Activated T-helper 1 cell treated with anti-CD3 and anti-CD28 coated beads, Interleukin-12 subunit alpha, Interleukin-12 subunit beta, Interleukin-2, Interleukin-4 antibody, amounts not matched to agents 30 ng/mL and 10 ng/mL and 1 ng/mL, durations not matched to agents 14 hours and 24 hours and 36 hours (primary cell): Measurements from ENCODE around the gene DISC1. TPM values are rescaled to one million over a fixed set of nuclear protein-coding genes. Genes with fewer than 3 reads are reported as not detected.

ENCODE experiments used
- DNase-seq: peaks from one replicate; pipeline ENCODE4 v3.0.0; 2021; ENCODE audit warnings: low spot score
- H3K27ac Mint-ChIP-seq: one replicate; pipeline ENCODE4 v1.8.0; 2021; ENCODE audit warnings: mild to moderate bottlenecking, mixed read lengths
- H3K27me3 Mint-ChIP-seq: one replicate; pipeline ENCODE4 v1.8.0; 2022; ENCODE audit warnings: mild to moderate bottlenecking, moderate library complexity, mixed read lengths; ENCODE audit not compliant: insufficient read depth
- H3K36me3 Mint-ChIP-seq: one replicate; pipeline ENCODE4 v1.8.0; 2021; ENCODE audit warnings: low read depth, mixed read lengths
- H3K4me1 Mint-ChIP-seq: one replicate; pipeline ENCODE4 v1.8.0; 2021; ENCODE audit warnings: low read depth, mixed read lengths
- H3K4me3 Mint-ChIP-seq: one replicate; pipeline ENCODE4 v1.8.0; 2021; ENCODE audit warnings: mild to moderate bottlenecking, moderate library complexity, mixed read lengths
- H3K9me3 Mint-ChIP-seq: one replicate; pipeline ENCODE4 v1.8.0; 2021; ENCODE audit warnings: mixed read lengths
- intact Hi-C: fragments of 100-400 bp; cut with micrococcal nuclease; formaldehyde crosslinking; loops from one replicate; pipeline ENCODE4 v1.15.1; 2024
- total RNA-seq: library from RNA; stranded (reverse); gene quantifications from 2 replicates; pipeline ENCODE4 v1.2.3, GENCODE V29; 2022

Gene DISC1
- total RNA-seq, 1 donor from 2014 or later = 3.3 TPM

DNA sequence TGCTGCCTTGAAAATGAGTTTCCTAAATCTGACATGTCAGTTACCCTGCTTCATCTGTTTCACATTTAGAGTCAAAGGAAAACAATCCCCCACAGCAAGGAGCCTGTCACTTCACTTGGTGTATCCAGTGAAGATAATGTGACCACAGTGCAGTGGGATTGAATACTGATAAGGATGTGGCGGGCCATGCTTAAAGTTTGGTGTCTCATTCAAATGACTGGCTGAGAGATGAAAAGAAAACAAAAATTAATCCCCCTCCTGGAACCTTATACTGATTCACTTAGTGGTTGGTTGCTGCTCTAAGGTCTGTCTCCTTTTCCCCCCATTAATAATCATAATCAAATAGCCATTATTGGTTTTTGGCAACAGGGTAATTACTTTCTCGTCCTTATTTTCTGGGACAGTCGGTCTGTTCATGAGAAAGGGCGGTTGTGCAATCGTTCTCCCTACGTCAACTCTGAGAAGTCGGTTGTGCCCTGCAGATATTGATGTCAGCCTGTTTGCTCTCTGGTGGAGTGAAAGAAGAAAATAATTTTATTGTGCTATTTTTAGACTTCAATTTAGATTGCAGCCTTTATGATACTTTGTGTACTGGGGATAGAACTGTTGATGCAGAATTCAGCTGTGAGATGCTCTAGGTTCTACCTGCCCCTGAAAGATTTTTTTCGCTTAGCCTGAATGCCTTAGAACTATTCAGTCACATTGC, 360.2 kb downstream of the DISC1 start:
- no peak overlapping the region for H3K27ac Mint-ChIP-seq
- no peaks in the 10 kb centered on the region for H3K9me3 Mint-ChIP-seq
- no peaks in the 10 kb centered on the region for H3K4me1 Mint-ChIP-seq
- H3K27me3 Mint-ChIP-seq = peaks cover 3% of the 10 kb centered on the region
- no peak overlapping the region for H3K4me3 Mint-ChIP-seq
- H3K36me3 Mint-ChIP-seq = no peaks in the 10 kb centered on the region
- DNase-seq = no peak
- intact Hi-C loops = no loop called here

GRCh38 chr1:231990388-231990787, 363.8 kb downstream of the DISC1 start:
- Mint-ChIP-seq H3K4me1 (no peaks in the 10 kb centered on the region), H3K36me3 (no peaks in the 10 kb centered on the region), H3K27ac (no peak overlapping the region), H3K27me3 (peaks cover 3% of the 10 kb centered on the region), H3K4me3 (no peak overlapping the region), H3K9me3 (no peaks in the 10 kb centered on the region)
- DNase-seq = no peak
- intact Hi-C loops = no loop called here

- Mint-ChIP-seq H3K4me3 (no peak overlapping the region), H3K36me3 (no peaks in the 10 kb centered on the region), H3K27me3 (peaks cover 3% of the 10 kb centered on the region), H3K27ac (no peak overlapping the region), H3K9me3 (no peaks in the 10 kb centered on the region), H3K4me1 (no peaks in the 10 kb centered on the region)
- intact Hi-C loops = no loop called here
- no peak for DNase-seq
Measured at GRCh38 chr1:231991231-231991630, 364.6 kb downstream of the DISC1 start.

GRCh38 chr1:231993968-231994455, 367.4 kb downstream of the DISC1 start:
- H3K36me3 Mint-ChIP-seq = no peaks in the 10 kb centered on the region
- no peak overlapping the region for H3K27ac Mint-ChIP-seq
- H3K4me1 Mint-ChIP-seq = no peaks in the 10 kb centered on the region
- intact Hi-C loops = no loop called here
- no peak overlapping the region for H3K4me3 Mint-ChIP-seq
- H3K9me3 Mint-ChIP-seq = no peaks in the 10 kb centered on the region
- no peak for DNase-seq
- H3K27me3 Mint-ChIP-seq = peaks cover 6% of the 10 kb centered on the region

GRCh38 chr1:231998791-231999190, 372.2 kb downstream of the DISC1 start:
- intact Hi-C loops = no loop called here
- Mint-ChIP-seq H3K27ac (no peak overlapping the region), H3K36me3 (no peaks in the 10 kb centered on the region), H3K4me3 (no peak overlapping the region), H3K27me3 (peaks cover 21% of the 10 kb centered on the region), H3K4me1 (no peaks in the 10 kb centered on the region), H3K9me3 (no peaks in the 10 kb centered on the region)
- no peak for DNase-seq

DNA sequence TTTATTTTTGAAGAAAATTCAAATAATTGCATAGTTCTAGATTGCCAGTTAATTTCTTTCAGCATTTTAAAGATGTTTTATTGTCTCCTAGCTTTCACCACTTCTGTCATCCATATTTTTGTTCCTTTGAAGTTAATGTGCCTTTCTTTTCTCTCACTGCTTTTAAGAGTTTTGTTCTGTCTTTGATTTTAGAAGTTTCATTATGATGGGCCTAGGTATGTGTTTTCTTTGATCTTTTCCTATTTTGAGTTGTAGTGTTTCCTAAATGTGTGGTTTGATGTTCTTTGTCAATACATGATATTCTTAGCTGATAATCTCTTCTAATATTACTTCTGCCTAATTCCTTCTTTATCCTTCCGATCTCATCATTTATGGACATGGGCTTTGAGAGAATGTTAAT, 378.7 kb downstream of the DISC1 start:
- H3K4me3 Mint-ChIP-seq = no peak overlapping the region
- H3K4me1 Mint-ChIP-seq = no peaks in the 10 kb centered on the region
- no peaks in the 10 kb centered on the region for H3K36me3 Mint-ChIP-seq
- intact Hi-C loops = no loop called here
- H3K27ac Mint-ChIP-seq = no peak overlapping the region
- DNase-seq = no peak
- H3K27me3 Mint-ChIP-seq = peaks cover 9% of the 10 kb centered on the region
- H3K9me3 Mint-ChIP-seq = no peaks in the 10 kb centered on the region

DNA sequence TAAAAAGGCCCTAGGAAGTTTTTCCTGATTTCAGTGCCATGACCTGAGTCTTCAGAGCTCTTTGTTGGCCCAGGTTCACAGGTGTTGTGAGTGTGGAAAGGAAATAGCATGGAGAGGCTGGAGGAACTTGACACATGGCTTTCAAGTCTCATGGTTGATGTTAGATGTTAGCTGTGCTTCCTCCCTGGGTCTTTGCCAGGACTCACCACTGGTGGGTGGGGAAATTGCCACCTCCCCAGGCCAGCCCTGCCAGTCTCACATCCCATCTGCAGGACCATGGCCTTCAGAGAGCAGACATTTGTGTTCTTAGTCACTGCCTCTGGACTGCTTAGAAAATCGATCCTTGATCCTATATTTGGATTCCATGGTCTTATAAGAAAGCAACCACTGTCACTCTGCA, 383.2 kb downstream of the DISC1 start:
- Mint-ChIP-seq H3K4me3 (no peak overlapping the region), H3K27me3 (no peaks in the 10 kb centered on the region), H3K4me1 (no peaks in the 10 kb centered on the region), H3K36me3 (no peaks in the 10 kb centered on the region), H3K27ac (no peak overlapping the region), H3K9me3 (no peaks in the 10 kb centered on the region)
- intact Hi-C loops = no loop called here
- no peak for DNase-seq

GRCh38 chr1:232011961-232012360, 385.4 kb downstream of the DISC1 start:
- no peak overlapping the region for H3K4me3 Mint-ChIP-seq
- no peaks in the 10 kb centered on the region for H3K36me3 Mint-ChIP-seq
- H3K27ac Mint-ChIP-seq = no peak overlapping the region
- intact Hi-C loops = no loop called here
- H3K9me3 Mint-ChIP-seq = no peaks in the 10 kb centered on the region
- H3K4me1 Mint-ChIP-seq = no peaks in the 10 kb centered on the region
- no peak for DNase-seq
- no peaks in the 10 kb centered on the region for H3K27me3 Mint-ChIP-seq

DNA sequence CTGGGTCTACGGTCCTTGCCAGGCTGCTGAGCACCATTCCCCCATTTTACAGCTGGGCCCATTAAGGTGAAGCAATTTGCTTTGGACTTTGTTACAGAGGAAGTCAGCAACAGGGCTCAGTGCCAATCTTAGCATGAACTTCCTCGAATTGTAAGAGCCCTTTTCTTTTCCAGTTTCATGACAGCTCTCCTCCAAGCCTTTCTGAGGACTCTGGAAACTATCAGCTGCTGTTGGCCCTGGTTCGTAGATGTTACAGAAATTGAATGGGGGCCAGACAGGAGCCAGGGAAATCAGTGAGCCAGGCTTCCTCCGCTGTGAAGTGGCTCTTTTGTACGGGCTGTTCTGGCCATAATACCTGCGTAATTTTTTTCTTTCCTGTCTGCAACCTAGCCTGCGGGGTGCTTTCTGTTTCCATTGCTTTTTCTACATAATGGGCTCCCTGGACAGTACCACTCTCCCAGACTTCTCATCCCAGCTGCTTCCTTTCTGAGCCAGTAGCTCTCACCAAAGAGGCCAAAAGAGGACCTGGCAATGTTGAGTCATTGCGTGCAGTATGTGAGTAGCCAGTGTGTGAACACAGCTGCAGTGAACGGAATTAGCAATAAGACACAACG, 386.3 kb downstream of the DISC1 start:
- no peaks in the 10 kb centered on the region for H3K27me3 Mint-ChIP-seq
- no peaks in the 10 kb centered on the region for H3K4me1 Mint-ChIP-seq
- H3K27ac Mint-ChIP-seq = no peak overlapping the region

GRCh38 chr1:232014941-232015340, 388.4 kb downstream of the DISC1 start:
- no peaks in the 10 kb centered on the region for H3K4me1 Mint-ChIP-seq
- DNase-seq = no peak
- no peak overlapping the region for H3K27ac Mint-ChIP-seq
- intact Hi-C loops = no loop called here
- no peaks in the 10 kb centered on the region for H3K9me3 Mint-ChIP-seq
- H3K27me3 Mint-ChIP-seq = no peaks in the 10 kb centered on the region
- no peaks in the 10 kb centered on the region for H3K36me3 Mint-ChIP-seq
- H3K4me3 Mint-ChIP-seq = no peak overlapping the region

More for the DNA sequence above, 386.3 kb downstream of the DISC1 start:
- Mint-ChIP-seq H3K36me3 (no peaks in the 10 kb centered on the region), H3K9me3 (no peaks in the 10 kb centered on the region), H3K4me3 (no peak overlapping the region)
- intact Hi-C loops = no loop called here
- no peak for DNase-seq

- no peaks in the 10 kb centered on the region for H3K4me1 Mint-ChIP-seq
- H3K4me3 Mint-ChIP-seq = no peak overlapping the region
- intact Hi-C loops = no loop called here
- no peaks in the 10 kb centered on the region for H3K27me3 Mint-ChIP-seq
- H3K27ac Mint-ChIP-seq = no peak overlapping the region
- H3K9me3 Mint-ChIP-seq = no peaks in the 10 kb centered on the region
- no peaks in the 10 kb centered on the region for H3K36me3 Mint-ChIP-seq
- DNase-seq = no peak
Measured at GRCh38 chr1:232016616-232017015, 390.0 kb downstream of the DISC1 start.

DNA sequence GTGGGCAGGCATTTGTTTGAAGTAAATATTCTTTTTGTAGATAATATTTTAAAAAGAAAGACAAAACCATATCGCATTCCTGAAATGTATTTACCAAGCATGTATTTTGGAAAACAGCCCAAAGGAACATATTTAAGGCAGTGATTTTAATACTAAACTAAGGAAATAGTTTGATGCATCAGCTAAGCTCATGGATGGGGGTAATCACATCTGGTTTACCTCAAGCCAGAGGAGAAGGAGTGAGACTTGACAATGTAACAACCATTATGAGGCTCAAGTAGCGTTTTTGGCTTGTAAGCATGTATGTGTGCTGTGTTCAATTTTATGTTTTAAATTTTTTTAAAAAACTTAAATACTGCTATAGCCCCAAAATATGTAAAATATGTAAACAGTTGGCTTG, 390.5 kb downstream of the DISC1 start:
- DNase-seq = no peak
- Mint-ChIP-seq H3K4me1 (no peaks in the 10 kb centered on the region), H3K27me3 (no peaks in the 10 kb centered on the region), H3K9me3 (no peaks in the 10 kb centered on the region), H3K36me3 (no peaks in the 10 kb centered on the region), H3K27ac (no peak overlapping the region), H3K4me3 (no peak overlapping the region)
- intact Hi-C loops = no loop called here

- no peak overlapping the region for H3K27ac Mint-ChIP-seq
- no peaks in the 10 kb centered on the region for H3K4me1 Mint-ChIP-seq
- intact Hi-C loops = no loop called here
- DNase-seq = no peak
- no peak overlapping the region for H3K4me3 Mint-ChIP-seq
- no peaks in the 10 kb centered on the region for H3K27me3 Mint-ChIP-seq
- no peaks in the 10 kb centered on the region for H3K9me3 Mint-ChIP-seq
- no peaks in the 10 kb centered on the region for H3K36me3 Mint-ChIP-seq
Measured at GRCh38 chr1:232017759-232018158, 391.2 kb downstream of the DISC1 start.
